B cell (primary cell): ENCODE results near the gene DLG2. TPM values are rescaled to one million over a fixed set of nuclear protein-coding genes. Genes with fewer than 3 reads are reported as not detected.

ENCODE experiments used
- ATAC-seq: fragments of 200-7000 bp; cut with Tn5 transposase; one replicate; pipeline ENCODE4 v1.10.0; 2021; ENCODE audit warnings: low read depth, mild to moderate bottlenecking, moderate number of reproducible peaks, moderate library complexity
- CTCF ChIA-PET: fragments of 350-600 bp; sonication (Branson Sonifier 250); formaldehyde crosslinking; loops from one replicate; lab custom pipeline; 2021; ENCODE audit warnings: antibody characterized with exemption, inconsistent platforms; lab: Charles Lee
- POLR2A ChIA-PET: fragments of 350-600 bp; sonication (Branson Sonifier 250); formaldehyde crosslinking; loops from one replicate; lab custom pipeline; 2021; ENCODE audit warnings: antibody characterized with exemption; lab: Charles Lee
- DNase-seq: peaks from one replicate; pipeline ENCODE4 v3.0.0; 2013
- H2AFZ ChIP-seq: 2 replicates; pipeline ENCODE4 v1.6.1; 2012; ENCODE audit warnings: mild to moderate bottlenecking, low read depth, low read length; ENCODE audit not compliant: insufficient read depth, poor library complexity, severe bottlenecking
- H3K27ac ChIP-seq, 2 donors: 1 replicate in 1 of 2; 2 replicates in 1 of 2; pipeline ENCODE4 v1.5.1; 2012 to 2013; ENCODE audit warnings: low read length in 2 of 2, mild to moderate bottlenecking in 2 of 2, moderate library complexity in 1 of 2
- H3K27me3 ChIP-seq, 4 experiments: fragments of 200-600 bp in 1 of 4; sonication (generic) in 1 of 4; replicated peaks in 1 of 4; 1 replicate in 2 of 4; 2 replicates in 2 of 4; pipeline versions ENCODE4 v1.6.1 to v1.7.0; 2013 to 2016; ENCODE audit warnings: low read length in 3 of 4, mild to moderate bottlenecking in 2 of 4, mixed read lengths in 1 of 4, moderate library complexity in 1 of 4; ENCODE audit not compliant: insufficient read depth in 4 of 4, control insufficient read depth in 3 of 4; ENCODE audit errors: control extremely low read depth in 1 of 4
- H3K36me3 ChIP-seq, 2 experiments: replicated peaks in 1 of 2; 1 replicate in 1 of 2; 2 replicates in 1 of 2; pipeline versions ENCODE4 v1.6.1 to v1.7.1; 2013; ENCODE audit warnings: low read length in 1 of 2; ENCODE audit not compliant: insufficient read depth in 2 of 2, control insufficient read depth in 1 of 2; ENCODE audit errors: control extremely low read depth in 1 of 2, extremely low read depth in 1 of 2
- H3K4me1 ChIP-seq, 2 donors: fragments of 200-600 bp in 1 of 2; sonication (generic) in 1 of 2; 1 replicate in 1 of 2; 2 replicates in 1 of 2; pipeline versions ENCODE4 v1.5.1 to v1.6.1; 2013 to 2017; ENCODE audit warnings: low read length in 2 of 2; ENCODE audit not compliant: control insufficient read depth in 2 of 2, insufficient read depth in 2 of 2
- H3K4me2 ChIP-seq: replicated peaks from 2 replicates; pipeline ENCODE3; 2012; ENCODE audit warnings: mild to moderate bottlenecking, low read depth, low read length; ENCODE audit not compliant: poor library complexity, severe bottlenecking
- H3K4me3 ChIP-seq, 5 experiments: fragments of 200-600 bp in 1 of 5; sonication (generic) in 1 of 5; 1 replicate in 3 of 5; 2 replicates in 2 of 5; pipeline versions ENCODE4 v1.5.1 to v1.7.0; 2011 to 2016; ENCODE audit warnings: low read length in 4 of 5, mild to moderate bottlenecking in 4 of 5, low read depth in 2 of 5, control low read depth in 1 of 5, moderate library complexity in 1 of 5; ENCODE audit not compliant: insufficient read depth in 1 of 5; ENCODE audit errors: control extremely low read depth in 1 of 5, extremely low read depth in 1 of 5
- H3K79me2 ChIP-seq: fragments of 200-600 bp; sonication (generic); one replicate; pipeline ENCODE4 v1.6.0; 2016; ENCODE audit warnings: low read length; ENCODE audit not compliant: control insufficient read depth, insufficient read depth
- H3K9ac ChIP-seq: fragments of 200-600 bp; sonication (generic); 2 replicates; pipeline ENCODE4 v1.6.1; 2017; ENCODE audit warnings: mild to moderate bottlenecking, low read length, moderate library complexity
- H3K9me3 ChIP-seq, 3 donors: one replicate each; pipeline versions ENCODE4 v1.6.1 to v1.7.1; 2013; ENCODE audit warnings: low read length in 2 of 3; ENCODE audit not compliant: control insufficient read depth in 2 of 3, insufficient read depth in 1 of 3; ENCODE audit errors: control extremely low read depth in 1 of 3
- H4K20me1 ChIP-seq: 2 replicates; pipeline ENCODE4 v1.6.0; 2012; ENCODE audit warnings: mild to moderate bottlenecking, low read length; ENCODE audit not compliant: insufficient read depth, control insufficient read depth, poor library complexity, severe bottlenecking
- H3K27ac Mint-ChIP-seq: one replicate; pipeline ENCODE4 v1.8.0; 2021; ENCODE audit warnings: mixed read lengths
- H3K27me3 Mint-ChIP-seq: one replicate; pipeline ENCODE4 v1.8.0; 2021; ENCODE audit warnings: mixed read lengths
- H3K4me1 Mint-ChIP-seq: one replicate; pipeline ENCODE4 v1.8.0; 2021; ENCODE audit warnings: mixed read lengths
- H3K4me3 Mint-ChIP-seq: one replicate; pipeline ENCODE4 v1.8.0; 2021; ENCODE audit warnings: mixed read lengths
- H3K9me3 Mint-ChIP-seq: one replicate; pipeline ENCODE4 v1.8.0; 2022; ENCODE audit warnings: mixed read lengths; ENCODE audit not compliant: insufficient read depth
- CTCF ChIP-seq: fragments of 200-600 bp; IDR thresholded peaks from one replicate; pipeline ENCODE4 v1.8.0; 2022; ENCODE audit warnings: antibody characterized with exemption, mild to moderate bottlenecking
- EZH2 ChIP-seq: IDR thresholded peaks from 2 replicates; pipeline ENCODE4 v1.6.1; 2012; ENCODE audit warnings: borderline replicate concordance, low read depth, mild to moderate bottlenecking, moderate library complexity, low read length; ENCODE audit not compliant: insufficient read depth, poor library complexity, severe bottlenecking
- WGBS: methylation state at CpG from one replicate; pipeline ENCODE4 v1.1.5; 2013; ENCODE audit warnings: missing lambda C conversion rate; ENCODE audit not compliant: insufficient coverage; 5-methylcytosine and 5-hydroxymethylcytosine counted together
- intact Hi-C: fragments of 100-400 bp; cut with micrococcal nuclease; formaldehyde crosslinking; loops from one replicate; pipeline ENCODE4 v1.10.0; 2022
- polyA plus RNA-seq: library from polyadenylated mRNA; depleted of rRNA; stranded (reverse); fragments of >200 nt; gene quantifications from 2 replicates; pipeline ENCODE4 v1.2.3, GENCODE V29; 2012
- total RNA-seq, 2 donors: library from RNA; stranded (reverse); fragments of 120-200 nt in 1 of 2; gene quantifications; 1 replicate in 1 of 2; 2 replicates in 1 of 2; pipeline versions ENCODE4 v1.2.3 to v1.2.4, GENCODE V29; 2013 to 2022

DLG2 gene
- total and polyA plus RNA-seq, 2 donors (not counting 1 experiment from before 2014, with no cell fraction given): 0.54 to 5.4 TPM

GRCh38 chr11:84524422-84525051 is 1102.6 kb downstream of the DLG2 start:
- no peaks in the 10 kb centered on the region for H3K4me1 ChIP-seq
- no peak overlapping the region for H3K27ac Mint-ChIP-seq
- peaks cover 19% of the 10 kb centered on the region for H3K27me3 Mint-ChIP-seq
- ATAC-seq (no peak), DNase-seq (no peak)
- H3K27ac ChIP-seq: no peak overlapping the region
- ChIA-PET CTCF (interaction anchor here (0.7 kb wide), 1 partner anchor 138 kb away, joined by 3 read pairs; no protein-coding TSS in a partner anchor), POLR2A (no interaction called here)
- H3K9me3 ChIP-seq: no peaks in the 10 kb centered on the region
- no peak overlapping the region for H2AFZ ChIP-seq
- TF ChIP-seq EZH2: no peak
- peak; percentile 18 for TF ChIP-seq CTCF
- no peaks in the 10 kb centered on the region for H3K4me1 Mint-ChIP-seq
- H3K4me2 ChIP-seq: no peak overlapping the region
- peaks cover 0 to 3% (median 0%) of the 10 kb centered on the region in 4 experiments for H3K27me3 ChIP-seq
- H3K4me3 ChIP-seq: no peak overlapping the region
- WGBS: no CpG with 5 or more reads among the region's 3 CpGs
- H3K9ac ChIP-seq: no peak overlapping the region
- intact Hi-C loops: no loop called here
- H4K20me1 ChIP-seq: no peaks in the 10 kb centered on the region
- no peak overlapping the region for H3K4me3 Mint-ChIP-seq
- H3K36me3 ChIP-seq: no peaks in the 10 kb centered on the region
- no peaks in the 10 kb centered on the region for H3K79me2 ChIP-seq
- no peaks in the 10 kb centered on the region for H3K9me3 Mint-ChIP-seq

GRCh38 chr11:84522331-84522730 is 1104.8 kb downstream of the DLG2 start:
- no peak overlapping the region for H3K9ac ChIP-seq
- DNase-seq (no peak), ATAC-seq (no peak)
- no peak overlapping the region for H3K4me2 ChIP-seq
- Mint-ChIP-seq H3K27ac (no peak overlapping the region), H3K27me3 (peaks cover 2% of the 10 kb centered on the region), H3K9me3 (no peaks in the 10 kb centered on the region), H3K4me3 (no peak overlapping the region), H3K4me1 (no peaks in the 10 kb centered on the region)
- H3K9me3 ChIP-seq: no peaks in the 10 kb centered on the region
- TF ChIP-seq EZH2 (no peak), CTCF (no peak)
- no peak overlapping the region for H3K4me3 ChIP-seq
- POLR2A ChIA-PET: no interaction called here
- CTCF ChIA-PET: no interaction called here
- no peak overlapping the region for H3K27ac ChIP-seq
- no peaks in the 10 kb centered on the region for H3K27me3 ChIP-seq
- no peak overlapping the region for H2AFZ ChIP-seq
- no peaks in the 10 kb centered on the region for H3K36me3 ChIP-seq
- no peaks in the 10 kb centered on the region for H3K4me1 ChIP-seq
- no peaks in the 10 kb centered on the region for H4K20me1 ChIP-seq
- no peaks in the 10 kb centered on the region for H3K79me2 ChIP-seq
- intact Hi-C loops: no loop called here
